Endothelial cell of umbilical vein (primary cell): ENCODE measurements around the gene MINK1.

ENCODE experiments used
- POLR2A ChIP-seq: IDR thresholded peaks from 2 replicates; pipeline ENCODE4 v1.6.1; 2012; ENCODE audit warnings: low read depth, mild to moderate bottlenecking, control low read depth, low read length
- TF ChIP-seq, protein P1 (sequence below), 2 donors: IDR thresholded peaks; 1 replicate in 1 of 2; 2 replicates in 1 of 2; pipeline ENCODE4 v1.5.1; 2011; ENCODE audit warnings: low read length in 2 of 2, mild to moderate bottlenecking in 2 of 2, moderate library complexity in 2 of 2, control low read depth in 1 of 2, inconsistent platforms in 1 of 2, low read depth in 1 of 2; ENCODE audit not compliant: insufficient read depth in 1 of 2; ENCODE audit errors: extremely low read depth in 1 of 2

DNA sequence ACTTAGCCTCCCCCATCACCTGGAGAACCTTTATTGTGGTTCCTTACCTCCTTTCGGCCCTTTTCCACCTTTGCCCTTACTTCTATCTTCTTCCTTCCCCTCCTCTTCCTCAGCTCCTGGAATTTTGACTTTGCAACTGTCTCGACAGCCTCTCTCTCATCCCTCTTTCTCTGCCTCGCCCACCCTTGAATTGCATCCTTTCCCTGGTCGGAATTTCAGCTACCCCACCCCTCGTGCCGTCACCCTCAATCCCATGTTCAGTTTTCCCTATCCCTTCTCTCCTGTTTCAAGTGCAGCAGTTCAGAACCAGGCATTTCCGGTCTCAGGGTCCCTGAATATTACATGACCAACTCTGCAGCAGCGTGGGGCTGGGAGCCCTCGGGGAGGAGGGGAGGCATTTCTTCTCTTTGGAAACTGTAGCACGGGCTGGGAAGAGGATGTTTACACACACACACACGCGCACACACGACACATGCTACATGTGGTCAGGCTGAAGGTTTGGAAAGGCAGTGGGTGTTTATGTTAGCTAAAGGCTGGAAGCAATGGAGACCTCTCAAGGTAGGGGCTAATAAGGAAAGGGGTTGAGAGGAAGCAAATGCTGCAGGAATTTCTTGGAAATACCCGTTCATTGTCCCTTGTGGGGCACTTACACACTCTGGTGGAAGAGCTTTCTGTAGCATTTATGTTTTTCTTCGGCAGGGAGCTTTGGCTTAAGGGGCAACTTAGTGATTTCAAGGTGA is 971 bp downstream of the MINK1 start:
- TF ChIP-seq, protein P1, sequence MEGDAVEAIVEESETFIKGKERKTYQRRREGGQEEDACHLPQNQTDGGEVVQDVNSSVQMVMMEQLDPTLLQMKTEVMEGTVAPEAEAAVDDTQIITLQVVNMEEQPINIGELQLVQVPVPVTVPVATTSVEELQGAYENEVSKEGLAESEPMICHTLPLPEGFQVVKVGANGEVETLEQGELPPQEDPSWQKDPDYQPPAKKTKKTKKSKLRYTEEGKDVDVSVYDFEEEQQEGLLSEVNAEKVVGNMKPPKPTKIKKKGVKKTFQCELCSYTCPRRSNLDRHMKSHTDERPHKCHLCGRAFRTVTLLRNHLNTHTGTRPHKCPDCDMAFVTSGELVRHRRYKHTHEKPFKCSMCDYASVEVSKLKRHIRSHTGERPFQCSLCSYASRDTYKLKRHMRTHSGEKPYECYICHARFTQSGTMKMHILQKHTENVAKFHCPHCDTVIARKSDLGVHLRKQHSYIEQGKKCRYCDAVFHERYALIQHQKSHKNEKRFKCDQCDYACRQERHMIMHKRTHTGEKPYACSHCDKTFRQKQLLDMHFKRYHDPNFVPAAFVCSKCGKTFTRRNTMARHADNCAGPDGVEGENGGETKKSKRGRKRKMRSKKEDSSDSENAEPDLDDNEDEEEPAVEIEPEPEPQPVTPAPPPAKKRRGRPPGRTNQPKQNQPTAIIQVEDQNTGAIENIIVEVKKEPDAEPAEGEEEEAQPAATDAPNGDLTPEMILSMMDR (IDR thresholded peaks at IDR 0.05; ENCODE audit: extremely low read depth in 1 of 2, insufficient read depth in 1 of 2, low read depth in 1 of 2, low read length in 2 of 2): no peak
- no peak for TF ChIP-seq POLR2A
